GM21786 (cell line): Measurements from ENCODE around the gene CFAP58.
A peak's percentile ranks its signal among the peaks of the same experiment; 100 is the strongest.
"Not testable (repeated sequence)": the region's sequence is repeated elsewhere in the genome, so short reads cannot be mapped to it uniquely, and the experiment has no call there.

Experiments used
- ATAC-seq: cut with Tn5 transposase; IDR thresholded peaks from one replicate; pipeline ENCODE4 v1.9.1; 2021; ENCODE audit not compliant: unreplicated experiment

CFAP58 gene

GRCh38 chr10:104427989-104428388, 74.4 kb downstream of the CFAP58 start:
- no peak for ATAC-seq

- no peak for ATAC-seq
These were observed 76.2 kb downstream of the CFAP58 start for GRCh38 chr10:104429846-104430245.

GRCh38 chr10:104430360-104430759, 76.7 kb downstream of the CFAP58 start:
- no peak for ATAC-seq

GRCh38 chr10:104433669-104434068, 80.0 kb downstream of the CFAP58 start:
- no peak for ATAC-seq

- ATAC-seq: no peak
These were observed 81.0 kb downstream of the CFAP58 start for GRCh38 chr10:104434601-104435000.

GRCh38 chr10:104435822-104436221, 82.2 kb downstream of the CFAP58 start:
- ATAC-seq: no peak

GRCh38 chr10:104437226-104437625, 83.6 kb downstream of the CFAP58 start:
- no peak for ATAC-seq

GRCh38 chr10:104440221-104440620, 86.6 kb downstream of the CFAP58 start:
- ATAC-seq: no peak

GRCh38 chr10:104441329-104442000, 87.8 kb downstream of the CFAP58 start:
- ATAC-seq: no peak

- ATAC-seq: no peak
These were observed 91.7 kb downstream of the CFAP58 start for GRCh38 chr10:104445359-104445758.

- ATAC-seq: no peak
These were observed 92.5 kb downstream of the CFAP58 start for GRCh38 chr10:104446151-104446550.

- no peak for ATAC-seq
These were observed 93.7 kb downstream of the CFAP58 start for GRCh38 chr10:104447331-104447730.

GRCh38 chr10:104447906-104448305, 94.3 kb downstream of the CFAP58 start:
- no peak for ATAC-seq

GRCh38 chr10:104449391-104449790, 95.8 kb downstream of the CFAP58 start:
- no peak for ATAC-seq

GRCh38 chr10:104450490-104450889, 96.9 kb downstream of the CFAP58 start:
- no peak for ATAC-seq

- ATAC-seq: no peak
These were observed 97.3 kb downstream of the CFAP58 start for GRCh38 chr10:104450954-104451353.

- no peak for ATAC-seq
These were observed 99.3 kb downstream of the CFAP58 start for GRCh38 chr10:104452977-104453376.

- ATAC-seq: peak; percentile 83
These were observed 103.3 kb downstream of the CFAP58 start for GRCh38 chr10:104456802-104457542.

GRCh38 chr10:104457543-104457828, 103.9 kb downstream of the CFAP58 start:
- no peak for ATAC-seq

GRCh38 chr10:104465575-104465974, 111.9 kb downstream of the CFAP58 start:
- not testable (repeated sequence) for ATAC-seq

- not testable (repeated sequence) for ATAC-seq
These were observed 115.2 kb downstream of the CFAP58 start for GRCh38 chr10:104468818-104469217.

- ATAC-seq: no peak
These were observed 118.9 kb downstream of the CFAP58 start for GRCh38 chr10:104472505-104472904.
